ENCODE data around the gene MON1A.

- TF ChIP-seq ZNF274 (IDR thresholded peaks at IDR 0.05; ENCODE audit: low read length) (no peak), ZNF274 (tag by site-specific recombination; IDR thresholded peaks at IDR 0.05; ENCODE audit: borderline replicate concordance) (no peak), ZNF561 (tag by site-specific recombination; IDR thresholded peaks at IDR 0.05; ENCODE audit: borderline replicate concordance) (no peak), ZBTB7A (tag by site-specific recombination; IDR thresholded peaks at IDR 0.05; ENCODE audit: low read depth) (no peak), HIC1 (tag by site-specific recombination; IDR thresholded peaks at IDR 0.05) (no peak), CTCF (tag by site-specific recombination; IDR thresholded peaks at IDR 0.05) (no peak), HOXA7 (CRISPR knock-in tag; IDR thresholded peaks at IDR 0.05; ENCODE audit: borderline replicate concordance) (no peak)
Observed at GRCh38 chr3:49937090-49937489, 7.5 kb upstream of the MON1A start.
